HEK293 (cell line): ENCODE data around the gene DCC.

Experiments used
- CTCF ChIA-PET: fragments of 350-600 bp; formaldehyde crosslinking; extraction: SDS; loops from one replicate; lab custom pipeline; 2021; ENCODE audit warnings: antibody characterized with exemption; lab: Yijun Ruan, JAX
- POLR2A ChIA-PET: fragments of 300-600 bp; formaldehyde crosslinking; extraction: SDS; loops from one replicate; lab custom pipeline; 2020; ENCODE audit warnings: antibody characterized with exemption, inconsistent platforms; lab: Yijun Ruan, JAX
- H3K27ac ChIP-seq: fragments of 200-500 bp; sonication (Bioruptor generic); 2 replicates; pipeline ENCODE4 v1.5.1; 2014; ENCODE audit warnings: low read depth, low read length, control low read depth, inconsistent platforms; ENCODE audit errors: extremely low read depth
- H3K36me3 ChIP-seq, 2 experiments: fragments of 200-500 bp in 1 of 2; sonication (Bioruptor generic) in 1 of 2; 1 replicate in 1 of 2; 2 replicates in 1 of 2; pipeline ENCODE4 v1.5.1; 2014 to 2017; ENCODE audit warnings: inconsistent platforms in 2 of 2, low read length in 2 of 2; ENCODE audit not compliant: control insufficient read depth in 2 of 2, insufficient read depth in 1 of 2
- H3K4me1 ChIP-seq: fragments of 200-500 bp; sonication (Bioruptor generic); 2 replicates; pipeline ENCODE4 v1.5.1; 2014; ENCODE audit warnings: mild to moderate bottlenecking, low read length, inconsistent platforms; ENCODE audit not compliant: control insufficient read depth, insufficient read depth
- H3K4me3 ChIP-seq: 2 replicates; pipeline ENCODE4 v1.5.1; 2011; ENCODE audit warnings: low read depth, mild to moderate bottlenecking, control low read depth, low read length, moderate library complexity
- H3K9me3 ChIP-seq: fragments of 200-500 bp; sonication (Bioruptor generic); 2 replicates; pipeline ENCODE4 v1.5.1; 2014; ENCODE audit warnings: low read depth, low read length, inconsistent platforms; ENCODE audit not compliant: control insufficient read depth, insufficient read depth
- CTCF ChIP-seq: fragments of 450-650 bp; formaldehyde crosslinking; IDR thresholded peaks from 2 replicates; pipeline ENCODE4 v1.5.1; 2016; ENCODE audit warnings: missing biosample characterization, missing genetic modification characterization
- FEZF1 ChIP-seq: fragments of 450-650 bp; formaldehyde crosslinking; IDR thresholded peaks from 2 replicates; pipeline ENCODE4 v1.5.1; 2016; ENCODE audit warnings: missing biosample characterization, missing genetic modification characterization
- GLI4 ChIP-seq: fragments of 450-650 bp; formaldehyde crosslinking; IDR thresholded peaks from 2 replicates; pipeline ENCODE4 v1.5.1; 2016; ENCODE audit warnings: missing biosample characterization, missing genetic modification characterization
- GLIS1 ChIP-seq: fragments of 450-650 bp; formaldehyde crosslinking; IDR thresholded peaks from 2 replicates; pipeline ENCODE4 v1.5.1; 2016; ENCODE audit warnings: missing biosample characterization, missing genetic modification characterization
- KLF7 ChIP-seq: fragments of 450-650 bp; formaldehyde crosslinking; IDR thresholded peaks from 2 replicates; pipeline ENCODE4 v1.5.1; 2016; ENCODE audit warnings: missing biosample characterization, missing genetic modification characterization, borderline replicate concordance
- MYNN ChIP-seq: fragments of 450-650 bp; formaldehyde crosslinking; IDR thresholded peaks from 2 replicates; pipeline ENCODE4 v1.5.1; 2016; ENCODE audit warnings: missing biosample characterization, missing genetic modification characterization, borderline replicate concordance
- OVOL3 ChIP-seq: fragments of 450-650 bp; formaldehyde crosslinking; IDR thresholded peaks from 2 replicates; pipeline ENCODE4 v1.5.1; 2016; ENCODE audit warnings: missing biosample characterization, missing genetic modification characterization
- SETDB1 ChIP-seq: IDR thresholded peaks from one replicate; pipeline ENCODE4 v1.6.1; 2017; ENCODE audit warnings: mild to moderate bottlenecking, low read length, moderate library complexity, mixed read lengths; ENCODE audit not compliant: insufficient read length
- SP3 ChIP-seq: fragments of 450-650 bp; formaldehyde crosslinking; IDR thresholded peaks from 2 replicates; pipeline ENCODE4 v1.5.1; 2016; ENCODE audit warnings: missing biosample characterization, missing genetic modification characterization
- ZBTB17 ChIP-seq: fragments of 450-650 bp; formaldehyde crosslinking; IDR thresholded peaks from 2 replicates; pipeline ENCODE4 v1.5.1; 2016; ENCODE audit warnings: missing biosample characterization, missing genetic modification characterization
- ZBTB21 ChIP-seq: fragments of 450-650 bp; formaldehyde crosslinking; IDR thresholded peaks from 2 replicates; pipeline ENCODE4 v1.5.1; 2017; ENCODE audit warnings: missing biosample characterization, missing genetic modification characterization
- ZBTB6 ChIP-seq: fragments of 450-650 bp; formaldehyde crosslinking; IDR thresholded peaks from 2 replicates; pipeline ENCODE4 v1.5.1; 2017; ENCODE audit warnings: missing biosample characterization, missing genetic modification characterization
- ZFHX2 ChIP-seq: fragments of 450-650 bp; formaldehyde crosslinking; conservative IDR thresholded peaks from 2 replicates; pipeline ENCODE4 v1.5.1; 2016; ENCODE audit warnings: missing biosample characterization, missing genetic modification characterization
- ZFP3 ChIP-seq: fragments of 450-650 bp; formaldehyde crosslinking; IDR thresholded peaks from 2 replicates; pipeline ENCODE4 v1.5.1; 2016; ENCODE audit warnings: low read depth, missing biosample characterization, missing genetic modification characterization
- ZNF146 ChIP-seq: fragments of 450-650 bp; formaldehyde crosslinking; IDR thresholded peaks from 2 replicates; pipeline ENCODE4 v1.5.1; 2016; ENCODE audit warnings: missing biosample characterization, missing genetic modification characterization
- ZNF157 ChIP-seq: fragments of 450-650 bp; formaldehyde crosslinking; IDR thresholded peaks from 2 replicates; pipeline ENCODE4 v1.5.1; 2016; ENCODE audit warnings: missing biosample characterization, missing genetic modification characterization
- ZNF175 ChIP-seq: fragments of 450-650 bp; formaldehyde crosslinking; IDR thresholded peaks from 2 replicates; pipeline ENCODE4 v1.5.1; 2016; ENCODE audit warnings: missing biosample characterization, missing genetic modification characterization
- ZNF221 ChIP-seq: fragments of 450-650 bp; formaldehyde crosslinking; IDR thresholded peaks from 2 replicates; pipeline ENCODE4 v1.5.1; 2017; ENCODE audit warnings: missing biosample characterization, missing genetic modification characterization, borderline replicate concordance
- ZNF239 ChIP-seq: fragments of 450-650 bp; formaldehyde crosslinking; IDR thresholded peaks from 2 replicates; pipeline ENCODE4 v1.5.1; 2016; ENCODE audit warnings: missing biosample characterization, missing genetic modification characterization
- ZNF341 ChIP-seq: fragments of 450-650 bp; formaldehyde crosslinking; IDR thresholded peaks from 2 replicates; pipeline ENCODE4; 2016; ENCODE audit warnings: low read depth, missing biosample characterization, missing genetic modification characterization
- ZNF366 ChIP-seq: fragments of 450-650 bp; formaldehyde crosslinking; conservative IDR thresholded peaks from 2 replicates; pipeline ENCODE4 v1.5.1; 2016; ENCODE audit warnings: missing biosample characterization, missing genetic modification characterization
- ZNF394 ChIP-seq: fragments of 450-650 bp; formaldehyde crosslinking; IDR thresholded peaks from 2 replicates; pipeline ENCODE4 v1.5.1; 2016; ENCODE audit warnings: missing biosample characterization, missing genetic modification characterization, mild to moderate bottlenecking, moderate library complexity, borderline replicate concordance
- ZNF416 ChIP-seq: fragments of 450-650 bp; formaldehyde crosslinking; IDR thresholded peaks from 2 replicates; pipeline ENCODE4 v1.5.1; 2016; ENCODE audit warnings: missing biosample characterization, missing genetic modification characterization
- ZNF544 ChIP-seq: fragments of 450-650 bp; formaldehyde crosslinking; IDR thresholded peaks from 2 replicates; pipeline ENCODE4 v1.5.0; 2017; ENCODE audit warnings: missing biosample characterization, missing genetic modification characterization
- ZNF626 ChIP-seq: fragments of 450-650 bp; sonication (Bioruptor Pico); formaldehyde crosslinking; IDR thresholded peaks from 2 replicates; pipeline ENCODE4 v1.5.1; 2018; ENCODE audit warnings: missing biosample characterization, missing genetic modification characterization, inconsistent platforms
- ZNF654 ChIP-seq: fragments of 450-650 bp; formaldehyde crosslinking; IDR thresholded peaks from 2 replicates; pipeline ENCODE4 v1.5.1; 2016; ENCODE audit warnings: low read depth, missing biosample characterization, missing genetic modification characterization
- ZNF670 ChIP-seq: fragments of 450-650 bp; formaldehyde crosslinking; IDR thresholded peaks from 2 replicates; pipeline ENCODE4 v1.5.1; 2016; ENCODE audit warnings: missing biosample characterization, missing genetic modification characterization, low read depth
- ZNF701 ChIP-seq: fragments of 450-650 bp; formaldehyde crosslinking; IDR thresholded peaks from 2 replicates; pipeline ENCODE4 v1.5.1; 2016; ENCODE audit warnings: missing biosample characterization, missing genetic modification characterization

The DCC gene

GRCh38 chr18:52546686-52547346 lies 206.8 kb downstream of the DCC start:
- POLR2A ChIA-PET, result no interaction called here
- H3K36me3 ChIP-seq, result no peaks in the 10 kb centered on the region
- no peaks in the 10 kb centered on the region for H3K4me1 ChIP-seq
- no peaks in the 10 kb centered on the region for H3K9me3 ChIP-seq
- no peak for TF ChIP-seq SETDB1
- TF ChIP-seq ZNF654 (tag by site-specific recombination), result no peak
- no peak for TF ChIP-seq ZNF157
- TF ChIP-seq ZNF626 (tag by site-specific recombination), result no peak
- no peak overlapping the region for H3K4me3 ChIP-seq
- CTCF ChIA-PET, result no interaction called here
- no peak overlapping the region for H3K27ac ChIP-seq

GRCh38 chr18:52553441-52553840 lies 213.4 kb downstream of the DCC start:
- no peak overlapping the region for H3K27ac ChIP-seq
- no peak overlapping the region for H3K4me3 ChIP-seq
- H3K36me3 ChIP-seq, result no peaks in the 10 kb centered on the region
- CTCF ChIA-PET, result no interaction called here
- TF ChIP-seq ZNF175 (tag by site-specific recombination) (no peak), FEZF1 (tag by site-specific recombination) (no peak), ZNF146 (tag by site-specific recombination) (no peak), ZFP3 (tag by site-specific recombination) (no peak), ZNF239 (no peak), ZNF221 (tag by site-specific recombination) (no peak), MYNN (no peak), GLIS1 (tag by site-specific recombination) (no peak), KLF7 (tag by site-specific recombination) (no peak), OVOL3 (tag by site-specific recombination) (no peak), ZNF701 (no peak), ZNF544 (no peak), ZNF366 (tag by site-specific recombination) (no peak), GLI4 (no peak), ZNF157 (no peak), ZBTB17 (tag by site-specific recombination) (no peak)
- no peaks in the 10 kb centered on the region for H3K9me3 ChIP-seq
- no peaks in the 10 kb centered on the region for H3K4me1 ChIP-seq
- POLR2A ChIA-PET, result no interaction called here

GRCh38 chr18:52554180-52554579 lies 214.2 kb downstream of the DCC start:
- Histone ChIP-seq H3K36me3 (no peaks in the 10 kb centered on the region), H3K4me3 (no peak overlapping the region), H3K27ac (no peak overlapping the region), H3K4me1 (no peaks in the 10 kb centered on the region), H3K9me3 (no peaks in the 10 kb centered on the region)
- CTCF ChIA-PET, result no interaction called here
- no peak for TF ChIP-seq ZNF394 (tag by site-specific recombination)
- TF ChIP-seq ZBTB6 (tag by site-specific recombination), result no peak
- TF ChIP-seq ZNF416 (tag by site-specific recombination), result no peak
- TF ChIP-seq ZFHX2, result no peak
- no peak for TF ChIP-seq ZNF670 (tag by site-specific recombination)
- TF ChIP-seq ZBTB21, result no peak
- TF ChIP-seq CTCF (tag by site-specific recombination), result no peak
- TF ChIP-seq SP3 (tag by site-specific recombination), result no peak
- TF ChIP-seq ZNF341 (tag by site-specific recombination), result no peak
- POLR2A ChIA-PET, result no interaction called here
